ENCODE results near the gene SAMHD1.

SAMHD1 gene

GRCh38 chr20:36883977-36884535 is 67.5 kb downstream of the SAMHD1 start:
- H3K79me2 ChIP-seq (ENCODE audit: insufficient read depth, low read length) = no peaks in the 10 kb centered on the region
- no peak overlapping the region for H3K9ac ChIP-seq (ENCODE audit: low read depth, low read length)
- no peak overlapping the region for H3K27ac ChIP-seq (ENCODE audit: low read length)
- ATAC-seq (ENCODE audit: insufficient read depth, low read depth) = no peak
- H4K20me1 ChIP-seq (ENCODE audit: insufficient read depth, low read length) = no peaks in the 10 kb centered on the region
- H3K4me2 ChIP-seq (ENCODE audit: insufficient read depth, low read length) = no peak overlapping the region
- peaks cover 9% of the 10 kb centered on the region for H3K4me1 ChIP-seq (ENCODE audit: insufficient read depth, low read length)
- H3K27me3 ChIP-seq (ENCODE audit: insufficient read depth, low read length, poor library complexity) = no peaks in the 10 kb centered on the region
- H3K36me3 ChIP-seq (ENCODE audit: insufficient read depth, low read length) = no peaks in the 10 kb centered on the region
- no peak overlapping the region for H2AFZ ChIP-seq (ENCODE audit: low read depth, low read length)
- TF ChIP-seq EZH2 (IDR thresholded peaks at IDR 0.05; ENCODE audit: borderline replicate concordance, low read depth, low read length, severe bottlenecking) (no peak), CTCF (IDR thresholded peaks at IDR 0.05; ENCODE audit: borderline replicate concordance, extremely low read depth, low read length, poor library complexity, severe bottlenecking) (no peak)
- H3K9me3 ChIP-seq (ENCODE audit: insufficient read depth, low read length, severe bottlenecking) = no peaks in the 10 kb centered on the region
- no peak for DNase-seq
- no peak overlapping the region for H3K4me3 ChIP-seq (ENCODE audit: low read depth in 1 of 2, low read length in 2 of 2)

- Histone ChIP-seq H3K27ac (ENCODE audit: low read length) (no peak overlapping the region), H3K79me2 (ENCODE audit: insufficient read depth, low read length) (no peaks in the 10 kb centered on the region), H2AFZ (ENCODE audit: low read depth, low read length) (no peak overlapping the region), H3K9ac (ENCODE audit: low read depth, low read length) (no peak overlapping the region), H3K4me3 (ENCODE audit: low read depth in 1 of 2, low read length in 2 of 2) (no peak overlapping the region), H3K36me3 (ENCODE audit: insufficient read depth, low read length) (no peaks in the 10 kb centered on the region), H3K27me3 (ENCODE audit: insufficient read depth, low read length, poor library complexity) (no peaks in the 10 kb centered on the region), H3K4me2 (ENCODE audit: insufficient read depth, low read length) (no peak overlapping the region), H3K9me3 (ENCODE audit: insufficient read depth, low read length, severe bottlenecking) (no peaks in the 10 kb centered on the region), H3K4me1 (ENCODE audit: insufficient read depth, low read length) (peaks cover 3% of the 10 kb centered on the region), H4K20me1 (ENCODE audit: insufficient read depth, low read length) (no peaks in the 10 kb centered on the region)
- no peak for TF ChIP-seq CTCF (IDR thresholded peaks at IDR 0.05; ENCODE audit: borderline replicate concordance, extremely low read depth, low read length, poor library complexity, severe bottlenecking)
- no peak for TF ChIP-seq EZH2 (IDR thresholded peaks at IDR 0.05; ENCODE audit: borderline replicate concordance, low read depth, low read length, severe bottlenecking)
- ATAC-seq (ENCODE audit: insufficient read depth, low read depth) = no peak
- DNase-seq = no peak
Observed at GRCh38 chr20:36881888-36882287, 69.6 kb downstream of the SAMHD1 start.

GRCh38 chr20:36881331-36881730 is 70.2 kb downstream of the SAMHD1 start:
- no peaks in the 10 kb centered on the region for H3K27me3 ChIP-seq (ENCODE audit: insufficient read depth, low read length, poor library complexity)
- no peak overlapping the region for H3K9ac ChIP-seq (ENCODE audit: low read depth, low read length)
- no peak overlapping the region for H3K4me2 ChIP-seq (ENCODE audit: insufficient read depth, low read length)
- H3K9me3 ChIP-seq (ENCODE audit: insufficient read depth, low read length, severe bottlenecking) = no peaks in the 10 kb centered on the region
- H3K4me1 ChIP-seq (ENCODE audit: insufficient read depth, low read length) = no peaks in the 10 kb centered on the region
- no peaks in the 10 kb centered on the region for H3K79me2 ChIP-seq (ENCODE audit: insufficient read depth, low read length)
- no peak for TF ChIP-seq CTCF (IDR thresholded peaks at IDR 0.05; ENCODE audit: borderline replicate concordance, extremely low read depth, low read length, poor library complexity, severe bottlenecking)
- TF ChIP-seq EZH2 (IDR thresholded peaks at IDR 0.05; ENCODE audit: borderline replicate concordance, low read depth, low read length, severe bottlenecking) = no peak
- H3K36me3 ChIP-seq (ENCODE audit: insufficient read depth, low read length) = no peaks in the 10 kb centered on the region
- H4K20me1 ChIP-seq (ENCODE audit: insufficient read depth, low read length) = no peaks in the 10 kb centered on the region
- no peak overlapping the region for H3K27ac ChIP-seq (ENCODE audit: low read length)
- H2AFZ ChIP-seq (ENCODE audit: low read depth, low read length) = no peak overlapping the region
- no peak overlapping the region for H3K4me3 ChIP-seq (ENCODE audit: low read depth in 1 of 2, low read length in 2 of 2)
- DNase-seq = no peak
- ATAC-seq (ENCODE audit: insufficient read depth, low read depth) = no peak

All from DND-41 (cell line).